Measurements from ENCODE around the gene CDRT15.
"Not testable (repeated sequence)": the region's sequence is repeated elsewhere in the genome, so short reads cannot be mapped to it uniquely, and the experiment has no call there.

CDRT15 gene

DNA sequence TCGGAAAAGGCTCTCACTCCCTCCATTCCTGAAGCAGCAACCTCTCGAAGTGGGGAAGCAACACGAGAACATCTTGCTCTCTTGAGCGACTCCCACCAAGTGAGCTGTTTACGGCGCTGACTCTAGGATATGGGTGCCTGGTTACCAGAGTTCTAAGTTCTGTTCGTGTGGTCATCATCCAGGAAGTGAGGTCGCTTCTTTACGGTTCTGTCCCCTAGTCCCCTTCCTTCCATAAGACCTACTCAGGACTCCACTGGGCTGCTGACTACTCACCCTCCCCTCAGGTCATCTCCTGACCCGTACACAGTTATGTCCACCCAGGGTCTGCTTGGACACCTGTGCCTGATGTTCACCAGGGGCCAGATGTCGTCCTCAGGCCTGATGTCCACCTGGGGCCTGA lies at the start of gene CDRT15:
Gene CDRT15 (minus strand): TSS at position 101 of the 400 bp plus-strand sequence. CDS start 29 bp downstream, at position 72.
- not testable (repeated sequence) for H3K36me3 ChIP-seq (ENCODE audit: control insufficient read depth, insufficient read depth, low read length); H3K27me3 ChIP-seq (replicated peaks; ENCODE audit: control insufficient read depth, insufficient read depth, low read length); DNase-seq (ENCODE audit: extremely low read depth, insufficient read length); H3K4me3 ChIP-seq (replicated peaks; ENCODE audit: low read depth, low read length)

DNA sequence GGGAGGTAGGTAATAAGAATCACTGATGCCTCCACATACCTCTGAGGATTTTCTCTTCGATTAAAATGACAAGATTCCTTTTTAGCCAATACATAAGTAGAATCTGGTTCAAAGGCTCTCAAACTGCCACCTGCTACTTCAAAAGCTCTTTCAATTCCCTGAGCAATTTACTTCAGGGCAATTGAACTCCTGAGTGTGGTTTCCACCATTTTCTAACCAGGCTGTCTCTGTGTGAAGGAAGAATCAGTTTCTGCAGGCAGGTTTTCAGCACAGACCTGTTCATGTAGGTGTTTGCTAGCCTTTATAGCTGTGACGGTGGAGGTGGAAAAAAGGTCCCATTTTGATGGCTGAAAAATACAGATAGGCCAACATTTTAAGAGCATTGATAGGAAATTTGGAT lies 46.1 kb upstream of the CDRT15 start:
- Histone ChIP-seq H3K4me3 (replicated peaks; ENCODE audit: low read depth, low read length) (no peak overlapping the region), H3K36me3 (ENCODE audit: control insufficient read depth, insufficient read depth, low read length) (no peaks in the 10 kb centered on the region), H3K27me3 (replicated peaks; ENCODE audit: control insufficient read depth, insufficient read depth, low read length) (no peaks in the 10 kb centered on the region)
- DNase-seq (ENCODE audit: extremely low read depth, insufficient read length), result no peak
- TF ChIP-seq, protein P1, sequence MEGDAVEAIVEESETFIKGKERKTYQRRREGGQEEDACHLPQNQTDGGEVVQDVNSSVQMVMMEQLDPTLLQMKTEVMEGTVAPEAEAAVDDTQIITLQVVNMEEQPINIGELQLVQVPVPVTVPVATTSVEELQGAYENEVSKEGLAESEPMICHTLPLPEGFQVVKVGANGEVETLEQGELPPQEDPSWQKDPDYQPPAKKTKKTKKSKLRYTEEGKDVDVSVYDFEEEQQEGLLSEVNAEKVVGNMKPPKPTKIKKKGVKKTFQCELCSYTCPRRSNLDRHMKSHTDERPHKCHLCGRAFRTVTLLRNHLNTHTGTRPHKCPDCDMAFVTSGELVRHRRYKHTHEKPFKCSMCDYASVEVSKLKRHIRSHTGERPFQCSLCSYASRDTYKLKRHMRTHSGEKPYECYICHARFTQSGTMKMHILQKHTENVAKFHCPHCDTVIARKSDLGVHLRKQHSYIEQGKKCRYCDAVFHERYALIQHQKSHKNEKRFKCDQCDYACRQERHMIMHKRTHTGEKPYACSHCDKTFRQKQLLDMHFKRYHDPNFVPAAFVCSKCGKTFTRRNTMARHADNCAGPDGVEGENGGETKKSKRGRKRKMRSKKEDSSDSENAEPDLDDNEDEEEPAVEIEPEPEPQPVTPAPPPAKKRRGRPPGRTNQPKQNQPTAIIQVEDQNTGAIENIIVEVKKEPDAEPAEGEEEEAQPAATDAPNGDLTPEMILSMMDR (IDR thresholded peaks at IDR 0.05; ENCODE audit: insufficient read depth, low read length, poor library complexity, severe bottlenecking), result no peak

DNA sequence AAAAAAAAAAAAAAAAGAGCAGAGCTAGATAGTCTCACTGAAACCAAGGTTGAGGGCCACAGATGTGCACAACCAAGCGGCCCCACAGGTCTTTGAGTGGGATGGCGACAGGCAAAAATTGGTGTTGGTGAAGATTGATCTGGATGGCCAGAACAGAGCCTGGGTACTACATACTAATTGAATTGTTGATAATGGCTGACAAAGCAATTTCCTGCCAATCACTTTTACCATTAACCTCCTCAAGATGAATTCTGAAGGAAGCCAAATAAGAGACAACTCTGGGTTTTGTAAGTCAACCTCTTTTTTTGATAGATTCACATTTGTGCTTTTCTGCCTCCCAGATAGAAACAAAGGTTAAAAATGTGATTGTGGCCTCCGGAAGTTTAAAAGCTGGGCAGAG lies 44.9 kb upstream of the CDRT15 start:
- TF ChIP-seq, protein P1 (IDR thresholded peaks at IDR 0.05; ENCODE audit: insufficient read depth, low read length, poor library complexity, severe bottlenecking), result no peak
- H3K4me3 ChIP-seq (replicated peaks; ENCODE audit: low read depth, low read length), result no peak overlapping the region
- no peaks in the 10 kb centered on the region for H3K27me3 ChIP-seq (replicated peaks; ENCODE audit: control insufficient read depth, insufficient read depth, low read length)
- H3K36me3 ChIP-seq (ENCODE audit: control insufficient read depth, insufficient read depth, low read length), result no peaks in the 10 kb centered on the region
- DNase-seq (ENCODE audit: extremely low read depth, insufficient read length), result no peak

DNA sequence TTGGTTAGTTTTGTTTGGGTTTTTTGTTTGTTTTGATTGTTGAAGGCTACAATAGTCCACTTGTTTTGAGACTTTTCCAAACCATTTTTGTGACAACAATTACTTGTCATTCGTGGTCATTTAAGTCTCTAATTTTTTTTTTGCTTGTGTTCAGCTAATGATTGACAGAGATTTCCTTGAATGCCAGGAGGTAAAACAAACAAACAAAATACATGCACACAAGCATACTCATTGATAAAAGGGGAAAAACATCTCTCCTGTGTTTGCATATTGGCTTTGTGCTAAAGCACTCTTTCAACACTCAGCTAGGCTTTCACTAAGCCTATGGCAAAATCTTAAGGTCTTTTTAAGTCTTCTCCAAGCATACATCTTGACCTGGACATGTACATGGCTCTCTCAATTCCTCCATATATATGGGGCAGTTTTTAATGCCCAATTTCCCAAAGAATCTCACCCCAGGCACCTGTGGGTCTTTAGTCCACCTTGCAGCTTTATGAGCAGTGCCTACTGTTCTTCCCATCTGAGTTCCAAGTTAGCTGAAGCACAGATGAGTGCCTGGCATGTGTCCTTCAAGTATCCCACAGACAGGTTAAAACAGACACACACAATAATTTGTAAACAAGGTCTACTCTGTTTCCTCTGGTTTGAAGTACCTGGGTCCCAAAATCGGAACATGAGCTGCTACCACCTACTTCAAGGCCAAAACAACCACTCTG lies 40.0 kb upstream of the CDRT15 start:
- TF ChIP-seq, protein P1 (IDR thresholded peaks at IDR 0.05; ENCODE audit: insufficient read depth, low read length, poor library complexity, severe bottlenecking), result no peak
- H3K36me3 ChIP-seq (ENCODE audit: control insufficient read depth, insufficient read depth, low read length), result no peaks in the 10 kb centered on the region
- DNase-seq (ENCODE audit: extremely low read depth, insufficient read length), result no peak
- H3K4me3 ChIP-seq (replicated peaks; ENCODE audit: low read depth, low read length), result no peak overlapping the region
- no peaks in the 10 kb centered on the region for H3K27me3 ChIP-seq (replicated peaks; ENCODE audit: control insufficient read depth, insufficient read depth, low read length)

DNA sequence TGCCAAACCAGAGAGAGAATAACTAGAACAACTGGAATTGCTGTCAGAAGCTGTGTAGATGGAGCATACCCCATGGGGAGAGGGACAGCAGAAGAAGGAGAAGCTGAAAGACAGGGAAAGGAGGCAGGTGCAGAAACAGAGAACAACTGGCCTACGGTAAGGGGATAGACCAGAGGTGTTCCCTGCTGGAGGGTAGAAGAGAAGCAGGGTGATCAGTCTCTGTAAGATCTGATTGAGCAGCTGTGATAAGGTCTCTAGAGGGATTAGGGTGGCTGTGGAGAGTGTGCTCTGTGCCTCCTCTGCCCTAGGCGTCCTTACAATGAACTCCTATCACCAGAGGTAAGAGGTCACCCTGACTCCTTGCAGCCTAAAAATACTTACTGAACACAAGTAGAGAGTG lies 33.8 kb upstream of the CDRT15 start:
- TF ChIP-seq, protein P1 (IDR thresholded peaks at IDR 0.05; ENCODE audit: insufficient read depth, low read length, poor library complexity, severe bottlenecking), result no peak
- H3K4me3 ChIP-seq (replicated peaks; ENCODE audit: low read depth, low read length), result no peak overlapping the region
- H3K36me3 ChIP-seq (ENCODE audit: control insufficient read depth, insufficient read depth, low read length), result no peaks in the 10 kb centered on the region
- no peak for DNase-seq (ENCODE audit: extremely low read depth, insufficient read length)
- no peaks in the 10 kb centered on the region for H3K27me3 ChIP-seq (replicated peaks; ENCODE audit: control insufficient read depth, insufficient read depth, low read length)

DNA sequence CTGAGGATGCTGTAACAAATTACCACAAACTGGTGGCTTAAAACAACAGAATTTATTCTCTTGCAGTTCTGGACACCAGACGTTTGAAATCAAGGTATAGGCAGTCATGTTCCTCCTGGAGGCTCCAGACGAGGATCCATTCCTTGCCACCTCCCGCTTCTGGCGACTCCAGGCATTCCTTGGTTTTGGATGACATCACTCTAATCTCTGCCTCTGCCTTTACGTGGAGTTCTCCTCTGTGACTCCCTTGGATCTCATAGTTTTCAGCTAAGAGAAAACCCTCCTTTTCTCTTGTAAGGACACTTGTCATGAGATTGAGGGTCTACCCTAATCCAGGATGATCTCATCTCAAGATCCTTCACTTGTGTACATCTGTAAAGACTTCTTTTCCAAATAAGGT lies 32.8 kb upstream of the CDRT15 start:
- no peak for DNase-seq (ENCODE audit: extremely low read depth, insufficient read length)
- TF ChIP-seq, protein P1 (IDR thresholded peaks at IDR 0.05; ENCODE audit: insufficient read depth, low read length, poor library complexity, severe bottlenecking), result no peak
- Histone ChIP-seq H3K27me3 (replicated peaks; ENCODE audit: control insufficient read depth, insufficient read depth, low read length) (no peaks in the 10 kb centered on the region), H3K4me3 (replicated peaks; ENCODE audit: low read depth, low read length) (no peak overlapping the region), H3K36me3 (ENCODE audit: control insufficient read depth, insufficient read depth, low read length) (no peaks in the 10 kb centered on the region)
